WERI-Rb-1 (cell line): Measurements from ENCODE around the gene SCRG1.

Experiments
- DNase-seq: peaks from one replicate; pipeline ENCODE4 v3.0.0-alpha.2; 2020
- H3K27ac ChIP-seq: fragments of 250-450 bp; sonication (Bioruptor Pico); 2 replicates; pipeline ENCODE4 v1.5.1; 2020; ENCODE audit warnings: mild to moderate bottlenecking, moderate library complexity
- H3K27me3 ChIP-seq: fragments of 250-450 bp; sonication (Bioruptor Pico); 2 replicates; pipeline ENCODE4 v1.5.1; 2021; ENCODE audit warnings: mild to moderate bottlenecking, low read depth, moderate library complexity; ENCODE audit not compliant: insufficient read depth, severe bottlenecking
- H3K36me3 ChIP-seq: fragments of 250-450 bp; sonication (Bioruptor Pico); 2 replicates; pipeline ENCODE4 v1.5.1; 2020; ENCODE audit warnings: mild to moderate bottlenecking, moderate library complexity
- H3K4me3 ChIP-seq: 2 replicates; pipeline ENCODE4 v1.5.1; 2011; ENCODE audit warnings: low read depth, mild to moderate bottlenecking, control low read depth, low read length
- H3K9me3 ChIP-seq: fragments of 250-450 bp; sonication (Bioruptor Pico); 2 replicates; pipeline ENCODE4 v1.5.1; 2021; ENCODE audit warnings: mild to moderate bottlenecking, moderate library complexity; ENCODE audit not compliant: severe bottlenecking
- CTCF ChIP-seq: IDR thresholded peaks from 2 replicates; pipeline ENCODE4 v1.5.1; 2011; ENCODE audit warnings: low read depth, mild to moderate bottlenecking, control low read depth, inconsistent platforms, low read length

Gene SCRG1

GRCh38 chr4:173362666-173363065 lies 36.2 kb downstream of the SCRG1 start:
- H3K27me3 ChIP-seq: no peaks in the 10 kb centered on the region
- no peak overlapping the region for H3K4me3 ChIP-seq
- H3K36me3 ChIP-seq: no peaks in the 10 kb centered on the region
- DNase-seq: no peak
- TF ChIP-seq CTCF: no peak
- H3K27ac ChIP-seq: no peak overlapping the region
- no peaks in the 10 kb centered on the region for H3K9me3 ChIP-seq

- Histone ChIP-seq H3K27ac (no peak overlapping the region), H3K27me3 (peaks cover 9% of the 10 kb centered on the region), H3K36me3 (no peaks in the 10 kb centered on the region), H3K9me3 (no peaks in the 10 kb centered on the region), H3K4me3 (no peak overlapping the region)
- DNase-seq: no peak
- peak; percentile 46; the same call in 1 of the 2 replicates for TF ChIP-seq CTCF
Measured at GRCh38 chr4:173360587-173361221, 38.2 kb downstream of the SCRG1 start.

GRCh38 chr4:173357939-173358338 lies 41.0 kb downstream of the SCRG1 start:
- H3K27ac ChIP-seq: no peak overlapping the region
- DNase-seq: no peak
- no peak for TF ChIP-seq CTCF
- H3K27me3 ChIP-seq: peaks cover 9% of the 10 kb centered on the region
- no peaks in the 10 kb centered on the region for H3K9me3 ChIP-seq
- H3K4me3 ChIP-seq: no peak overlapping the region
- no peaks in the 10 kb centered on the region for H3K36me3 ChIP-seq

- no peaks in the 10 kb centered on the region for H3K36me3 ChIP-seq
- no peak overlapping the region for H3K27ac ChIP-seq
- no peak for TF ChIP-seq CTCF
- no peak for DNase-seq
- H3K4me3 ChIP-seq: no peak overlapping the region
- H3K9me3 ChIP-seq: no peaks in the 10 kb centered on the region
- no peaks in the 10 kb centered on the region for H3K27me3 ChIP-seq
Measured at GRCh38 chr4:173347467-173347866, 51.4 kb downstream of the SCRG1 start.

GRCh38 chr4:173346074-173346473 lies 52.8 kb downstream of the SCRG1 start:
- H3K9me3 ChIP-seq: no peaks in the 10 kb centered on the region
- no peak for TF ChIP-seq CTCF
- DNase-seq: no peak
- no peak overlapping the region for H3K27ac ChIP-seq
- H3K27me3 ChIP-seq: no peaks in the 10 kb centered on the region
- no peak overlapping the region for H3K4me3 ChIP-seq
- H3K36me3 ChIP-seq: no peaks in the 10 kb centered on the region

GRCh38 chr4:173345648-173346047 lies 53.3 kb downstream of the SCRG1 start:
- Histone ChIP-seq H3K4me3 (no peak overlapping the region), H3K27ac (no peak overlapping the region)
- TF ChIP-seq CTCF: no peak

More at GRCh38 chr4:173345648-173346047, 53.3 kb downstream of the SCRG1 start:
- Histone ChIP-seq H3K27me3 (no peaks in the 10 kb centered on the region), H3K36me3 (no peaks in the 10 kb centered on the region), H3K9me3 (no peaks in the 10 kb centered on the region)
- no peak for DNase-seq
